Activated CD4-positive, alpha-beta memory T cell treated with anti-CD3 and anti-CD28 coated beads, Interleukin-2, amount 10 ng/mL, durations not matched to agents 7 days and 5 days (primary cell): ENCODE results near the gene TEX26. TPM values are rescaled to one million over a fixed set of nuclear protein-coding genes. Genes with fewer than 3 reads are reported as not detected.

Experiments used
- CTCF ChIA-PET: fragments of 350-600 bp; sonication (Branson Sonifier 250); formaldehyde crosslinking; loops from one replicate; lab custom pipeline; 2021; ENCODE audit warnings: antibody characterized with exemption, inconsistent platforms; lab: Charles Lee
- POLR2A ChIA-PET: fragments of 350-600 bp; sonication (Branson Sonifier 250); formaldehyde crosslinking; loops from one replicate; lab custom pipeline; 2021; ENCODE audit warnings: antibody characterized with exemption; lab: Charles Lee
- DNase-seq: peaks from one replicate; pipeline ENCODE4 v3.0.0-alpha.2; 2020
- H3K27ac Mint-ChIP-seq: one replicate; pipeline ENCODE4 v1.8.0; 2021; ENCODE audit warnings: mild to moderate bottlenecking, mixed read lengths
- H3K27me3 Mint-ChIP-seq: one replicate; pipeline ENCODE4 v1.8.0; 2021; ENCODE audit warnings: mixed read lengths
- H3K36me3 Mint-ChIP-seq: one replicate; pipeline ENCODE4 v1.8.0; 2021; ENCODE audit warnings: low read depth, mixed read lengths
- H3K4me1 Mint-ChIP-seq: one replicate; pipeline ENCODE4 v1.8.0; 2021; ENCODE audit warnings: mixed read lengths
- H3K4me3 Mint-ChIP-seq: one replicate; pipeline ENCODE4 v1.8.0; 2021; ENCODE audit warnings: mild to moderate bottlenecking, mixed read lengths
- H3K9me3 Mint-ChIP-seq: one replicate; pipeline ENCODE4 v1.8.0; 2021; ENCODE audit warnings: mixed read lengths
- total RNA-seq, 2 experiments: library from RNA; stranded (reverse); gene quantifications; one replicate each; pipeline ENCODE4 v1.2.3, GENCODE V29; 2021

TEX26 gene
- not detected for total RNA-seq

DNA sequence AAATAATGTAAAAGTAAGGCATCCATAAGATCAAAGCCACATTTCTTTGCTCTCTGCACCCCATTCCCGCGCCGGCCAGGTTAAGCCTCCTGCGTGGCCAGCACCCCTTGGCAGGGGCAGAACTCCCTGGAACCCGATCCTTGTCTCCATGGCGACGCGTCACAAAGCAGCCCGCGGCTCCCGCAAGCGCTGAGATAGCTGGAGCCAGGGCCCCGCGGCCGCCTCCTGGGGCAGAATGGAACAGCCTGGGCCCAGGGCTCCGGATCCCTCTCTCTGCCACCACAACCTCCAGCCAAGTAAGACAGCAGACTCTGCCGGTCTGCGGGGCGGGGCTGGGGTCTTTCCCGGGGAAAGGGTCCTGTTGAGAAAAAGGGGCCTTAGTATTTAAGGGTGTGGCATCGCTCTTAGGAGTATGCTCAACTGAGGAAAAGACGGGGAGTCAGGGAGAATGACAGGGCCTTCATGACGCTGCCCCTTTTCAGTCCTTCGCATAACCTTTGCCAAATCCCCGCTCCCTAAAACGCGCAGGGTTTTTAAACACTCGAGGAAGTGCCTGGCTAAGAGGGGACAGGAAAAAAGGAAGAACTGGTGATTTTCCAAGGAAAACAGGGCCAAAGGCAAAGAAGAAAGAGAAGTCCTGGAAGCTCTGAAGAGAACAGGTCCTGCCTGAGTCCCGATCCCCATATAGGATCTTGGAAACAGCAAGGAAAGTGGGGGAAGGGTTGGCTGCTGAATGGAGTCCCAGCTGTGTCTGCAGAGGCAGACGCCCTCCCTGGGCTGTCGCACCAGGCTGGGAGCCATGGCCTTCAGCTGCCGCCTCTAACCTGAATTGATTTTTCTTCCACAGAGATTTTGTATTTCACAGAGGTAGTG is at the start of gene TEX26:
TEX26 (plus strand) TSS at position 176 of the 873 bp plus-strand sequence; CDS start at position 236, 60 bp downstream.
- POLR2A ChIA-PET: no interaction called here
- Mint-ChIP-seq H3K4me3 (no peak within 1 kb of the TSS), H3K9me3 (peaks cover 3% of the 10 kb centered on the region), H3K27me3 (peaks cover 43% of the 10 kb centered on the region), H3K36me3 (no peaks in the 10 kb centered on the region), H3K4me1 (no peaks in the 10 kb centered on the region), H3K27ac (no peak within 1 kb of the TSS)
- no peak for DNase-seq
- CTCF ChIA-PET: no interaction called here

DNA sequence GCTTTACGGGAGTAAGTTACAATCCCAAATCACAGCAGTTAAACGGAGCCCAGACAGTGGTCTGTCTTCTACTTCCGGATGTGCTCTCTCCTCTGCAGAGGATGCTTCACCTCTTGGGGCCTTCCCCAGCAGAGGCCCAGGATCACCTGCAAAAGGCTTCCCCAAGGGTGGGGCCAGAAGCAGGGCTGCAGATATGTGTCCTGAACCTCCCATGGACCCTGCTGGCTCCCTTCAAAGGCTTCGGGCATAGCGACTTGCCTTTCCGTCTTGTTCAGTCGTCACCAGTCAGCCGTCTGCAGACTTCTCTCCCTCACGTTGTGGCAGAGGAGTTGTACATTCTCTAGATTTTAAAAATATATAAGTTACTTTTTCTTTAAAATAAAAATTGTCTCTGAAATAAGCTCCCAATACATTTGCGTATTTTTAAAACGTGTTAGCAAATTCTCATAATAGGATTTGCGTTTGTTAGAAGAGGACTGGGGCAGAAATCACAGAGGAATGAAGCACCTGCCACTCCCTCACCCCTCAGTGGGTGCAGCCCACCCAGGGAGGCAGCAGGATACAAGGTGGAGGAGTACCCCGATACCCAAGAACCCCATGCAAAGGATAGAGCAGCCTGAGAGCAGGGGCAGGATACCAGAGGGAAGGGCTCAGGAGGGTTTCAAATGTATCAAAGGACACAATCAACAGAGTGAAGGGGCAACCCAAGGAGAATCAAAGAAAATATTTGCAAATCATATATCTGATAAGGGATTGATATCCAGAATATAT is 49.3 kb upstream of the TEX26 start:
- POLR2A ChIA-PET: no interaction called here
- H3K27ac Mint-ChIP-seq: no peak overlapping the region
- H3K4me1 Mint-ChIP-seq: peaks cover 11% of the 10 kb centered on the region
- CTCF ChIA-PET: interaction anchor here (0.7 kb wide), 1 partner anchor 862 kb away, joined by 3 read pairs; no protein-coding TSS in a partner anchor
- H3K27me3 Mint-ChIP-seq: peaks cover 40% of the 10 kb centered on the region
- DNase-seq: no peak
- H3K36me3 Mint-ChIP-seq: no peaks in the 10 kb centered on the region
- no peak overlapping the region for H3K4me3 Mint-ChIP-seq
- peaks cover 6% of the 10 kb centered on the region for H3K9me3 Mint-ChIP-seq

DNA sequence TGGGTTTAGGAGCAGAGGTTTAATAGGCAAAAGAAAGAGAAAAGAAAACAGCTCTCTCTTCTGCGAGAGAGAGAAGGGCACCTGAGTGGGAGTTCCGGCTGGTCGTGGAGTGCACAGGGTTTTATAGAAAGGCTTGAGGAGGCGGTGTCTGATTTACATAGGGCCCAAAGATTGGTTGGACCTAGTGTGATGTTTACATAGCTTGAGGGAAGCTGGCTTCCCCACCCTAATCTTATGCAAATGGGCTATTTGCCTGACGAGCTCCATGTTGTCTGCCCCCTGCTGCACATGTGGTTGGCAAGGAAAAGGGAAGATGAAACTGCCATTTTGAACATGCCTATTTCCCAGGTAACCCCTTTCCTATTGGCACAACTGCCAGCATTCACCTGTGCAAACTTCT is 47.9 kb upstream of the TEX26 start:
- peaks cover 11% of the 10 kb centered on the region for H3K4me1 Mint-ChIP-seq
- CTCF ChIA-PET: no interaction called here
- H3K9me3 Mint-ChIP-seq: peaks cover 8% of the 10 kb centered on the region
- H3K4me3 Mint-ChIP-seq: no peak overlapping the region
- DNase-seq: no peak
- no peaks in the 10 kb centered on the region for H3K36me3 Mint-ChIP-seq
- POLR2A ChIA-PET: no interaction called here
- H3K27ac Mint-ChIP-seq: no peak overlapping the region
- peaks cover 36% of the 10 kb centered on the region for H3K27me3 Mint-ChIP-seq

DNA sequence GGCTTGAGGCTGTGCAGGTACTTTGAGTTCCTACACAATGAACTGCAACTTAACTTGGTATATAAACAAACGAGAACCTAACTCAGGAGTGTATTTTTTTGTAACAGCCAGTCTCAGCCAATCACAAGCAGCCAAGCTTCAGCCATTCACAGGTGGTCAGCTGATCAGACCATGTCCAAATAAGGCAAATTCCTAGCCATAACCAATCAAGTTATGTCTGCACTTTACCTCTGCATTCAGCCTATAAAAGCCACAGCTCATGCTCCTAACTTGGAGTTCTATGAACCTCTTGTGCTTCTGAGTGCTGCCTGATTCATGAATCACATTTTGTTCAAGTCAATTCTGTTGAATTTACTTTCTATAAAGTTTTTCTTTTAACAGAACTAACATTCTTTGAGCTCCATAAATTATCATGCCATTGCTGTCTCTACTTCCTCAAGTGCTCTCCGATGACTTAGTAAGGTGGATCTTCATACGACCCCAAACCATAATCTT is 43.2 kb upstream of the TEX26 start:
- peaks cover 31% of the 10 kb centered on the region for H3K27me3 Mint-ChIP-seq
- H3K27ac Mint-ChIP-seq: no peak overlapping the region
- H3K4me1 Mint-ChIP-seq: peaks cover 8% of the 10 kb centered on the region
- no peak for DNase-seq
- no peaks in the 10 kb centered on the region for H3K36me3 Mint-ChIP-seq
- ChIA-PET POLR2A (no interaction called here), CTCF (interaction anchor here (0.8 kb wide), 1 partner anchor 21 kb away, joined by 6 read pairs; no protein-coding TSS in a partner anchor)
- H3K4me3 Mint-ChIP-seq: no peak overlapping the region
- peaks cover 5% of the 10 kb centered on the region for H3K9me3 Mint-ChIP-seq

DNA sequence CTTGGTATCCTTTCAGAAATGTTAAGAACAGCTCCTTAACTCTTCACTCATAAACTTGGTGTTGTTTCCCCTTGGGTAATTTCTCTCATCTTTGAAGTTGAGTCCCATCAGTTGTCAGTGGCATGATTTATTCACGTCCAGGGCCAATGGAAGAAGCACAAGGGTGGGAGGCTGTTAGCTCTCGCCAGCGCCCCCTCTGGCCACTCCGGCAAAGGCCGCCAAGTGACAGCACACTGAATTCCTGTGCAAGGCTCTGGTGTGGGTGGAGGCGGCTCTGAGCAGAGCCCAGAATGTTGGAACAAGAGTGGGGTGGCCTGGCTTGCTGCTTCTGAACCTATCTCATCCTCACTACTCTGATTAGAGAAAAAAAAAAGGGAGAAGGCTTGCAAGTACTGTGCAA is 39.5 kb upstream of the TEX26 start:
- no peak for DNase-seq
- Mint-ChIP-seq H3K27ac (no peak overlapping the region), H3K27me3 (peaks cover 29% of the 10 kb centered on the region), H3K4me1 (no peaks in the 10 kb centered on the region), H3K36me3 (no peaks in the 10 kb centered on the region), H3K9me3 (peaks cover 2% of the 10 kb centered on the region), H3K4me3 (no peak overlapping the region)
- POLR2A ChIA-PET: no interaction called here
- CTCF ChIA-PET: interaction anchor here (1.3 to 1.5 kb wide), 2 partner anchors 9 to 27 kb away, joined by 3 to 6 read pairs; no protein-coding TSS in a partner anchor

DNA sequence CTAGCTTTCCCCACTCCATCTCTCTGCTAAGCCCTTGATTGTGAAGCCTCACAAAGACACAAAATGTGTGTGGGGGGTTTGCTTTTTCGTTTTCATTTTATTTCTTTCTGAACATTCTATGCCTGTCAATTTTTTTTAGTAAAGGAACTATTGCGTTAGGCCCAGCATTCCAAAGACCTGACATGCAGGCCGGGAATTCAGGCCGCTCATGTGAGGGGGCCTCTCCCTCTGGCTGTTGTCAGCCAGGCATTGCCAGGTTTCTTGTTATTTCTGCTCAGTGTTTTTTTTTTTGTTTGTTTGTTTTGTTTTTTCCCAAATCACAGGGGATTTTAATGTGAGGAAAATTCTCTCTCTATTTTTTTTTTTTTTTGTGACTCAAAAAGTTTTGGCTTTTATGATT is 36.7 kb upstream of the TEX26 start:
- H3K9me3 Mint-ChIP-seq: no peaks in the 10 kb centered on the region
- H3K27me3 Mint-ChIP-seq: peaks cover 38% of the 10 kb centered on the region
- CTCF ChIA-PET: no interaction called here
- H3K27ac Mint-ChIP-seq: no peak overlapping the region
- no peak for DNase-seq
- no peak overlapping the region for H3K4me3 Mint-ChIP-seq
- no peaks in the 10 kb centered on the region for H3K36me3 Mint-ChIP-seq
- peaks cover 8% of the 10 kb centered on the region for H3K4me1 Mint-ChIP-seq
- POLR2A ChIA-PET: no interaction called here

DNA sequence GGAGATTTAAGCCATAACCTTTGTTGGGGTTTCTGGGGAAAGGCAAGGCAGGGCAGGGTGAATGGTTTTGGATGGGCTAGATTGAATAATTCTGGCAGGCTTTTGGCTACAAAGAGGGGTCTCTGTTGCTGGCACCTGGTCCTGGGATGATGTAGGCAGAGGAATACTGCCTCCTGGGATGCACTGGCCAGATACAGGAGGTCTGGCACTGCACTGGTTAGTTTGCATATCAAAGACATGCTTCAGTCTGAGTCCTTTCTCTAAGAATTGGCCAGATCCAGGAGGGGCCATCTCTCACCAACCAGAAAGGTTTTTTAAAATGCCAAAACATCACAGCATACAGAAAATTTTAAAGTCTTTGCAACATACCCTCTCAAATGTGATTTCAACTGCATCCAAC is 34.4 kb upstream of the TEX26 start:
- Mint-ChIP-seq H3K27ac (no peak overlapping the region), H3K4me3 (no peak overlapping the region), H3K36me3 (no peaks in the 10 kb centered on the region), H3K9me3 (no peaks in the 10 kb centered on the region), H3K4me1 (peaks cover 9% of the 10 kb centered on the region), H3K27me3 (peaks cover 39% of the 10 kb centered on the region)
- CTCF ChIA-PET: no interaction called here
- no peak for DNase-seq
- POLR2A ChIA-PET: no interaction called here

DNA sequence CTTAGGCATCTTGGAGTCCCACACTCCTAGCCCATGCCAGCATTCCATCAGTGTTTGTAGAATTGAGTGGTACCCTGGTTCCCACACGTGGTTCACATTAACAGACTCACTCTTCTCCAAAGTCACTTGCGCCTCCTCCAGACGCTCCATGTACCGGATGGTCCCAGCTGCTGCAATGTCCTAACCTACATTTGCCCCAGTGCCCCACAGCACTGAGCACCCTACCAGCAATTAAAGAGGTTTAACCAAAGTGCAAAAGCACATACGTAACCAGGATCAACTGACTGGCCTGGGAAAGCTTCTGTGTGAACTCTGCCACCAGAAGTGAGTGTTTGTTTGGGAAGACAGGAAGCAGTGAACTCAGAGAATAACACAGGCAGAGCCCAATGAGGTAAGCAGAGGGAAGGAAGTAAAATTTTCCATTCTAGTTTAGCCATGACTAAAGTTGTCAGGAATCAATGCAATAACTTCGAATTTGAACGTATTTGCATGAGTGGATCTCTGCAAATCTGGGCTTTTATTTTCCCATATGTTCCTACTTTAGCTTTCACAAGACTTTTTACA is 33.7 kb upstream of the TEX26 start:
- Mint-ChIP-seq H3K4me3 (no peak overlapping the region), H3K4me1 (peaks cover 9% of the 10 kb centered on the region), H3K9me3 (no peaks in the 10 kb centered on the region), H3K27me3 (peaks cover 41% of the 10 kb centered on the region), H3K36me3 (no peaks in the 10 kb centered on the region), H3K27ac (no peak overlapping the region)
- ChIA-PET POLR2A (no interaction called here), CTCF (no interaction called here)
- DNase-seq: no peak

DNA sequence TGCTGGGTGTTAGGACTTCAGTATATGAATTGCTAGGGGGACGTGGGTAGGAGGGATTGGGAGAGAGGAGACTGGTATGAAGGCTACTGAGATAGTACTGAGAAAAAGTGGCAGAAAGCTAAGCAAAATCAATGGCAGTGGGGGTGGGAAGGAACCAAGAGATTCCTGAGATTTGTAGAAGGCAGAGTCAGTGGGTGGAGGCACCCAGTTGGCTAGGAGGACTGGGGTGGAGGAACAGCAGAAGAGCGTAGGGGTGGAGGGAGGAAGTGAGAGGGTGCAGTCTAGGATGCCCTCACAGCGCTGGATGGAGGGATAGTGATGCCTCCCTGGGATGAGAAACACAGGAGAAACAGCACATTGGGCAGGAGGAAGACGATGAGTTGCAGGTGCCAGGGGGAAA is 32.0 kb upstream of the TEX26 start:
- ChIA-PET CTCF (interaction anchor here (2.4 kb wide), 1 partner anchor 8 kb away, joined by 6 read pairs; no protein-coding TSS in a partner anchor), POLR2A (interaction anchor here (1.4 kb wide), 1 partner anchor 10 kb away, joined by 3 read pairs; no protein-coding TSS in a partner anchor)
- Mint-ChIP-seq H3K36me3 (no peaks in the 10 kb centered on the region), H3K27ac (no peak overlapping the region), H3K4me3 (no peak overlapping the region), H3K4me1 (peaks cover 10% of the 10 kb centered on the region), H3K27me3 (peaks cover 58% of the 10 kb centered on the region), H3K9me3 (no peaks in the 10 kb centered on the region)
- DNase-seq: no peak

DNA sequence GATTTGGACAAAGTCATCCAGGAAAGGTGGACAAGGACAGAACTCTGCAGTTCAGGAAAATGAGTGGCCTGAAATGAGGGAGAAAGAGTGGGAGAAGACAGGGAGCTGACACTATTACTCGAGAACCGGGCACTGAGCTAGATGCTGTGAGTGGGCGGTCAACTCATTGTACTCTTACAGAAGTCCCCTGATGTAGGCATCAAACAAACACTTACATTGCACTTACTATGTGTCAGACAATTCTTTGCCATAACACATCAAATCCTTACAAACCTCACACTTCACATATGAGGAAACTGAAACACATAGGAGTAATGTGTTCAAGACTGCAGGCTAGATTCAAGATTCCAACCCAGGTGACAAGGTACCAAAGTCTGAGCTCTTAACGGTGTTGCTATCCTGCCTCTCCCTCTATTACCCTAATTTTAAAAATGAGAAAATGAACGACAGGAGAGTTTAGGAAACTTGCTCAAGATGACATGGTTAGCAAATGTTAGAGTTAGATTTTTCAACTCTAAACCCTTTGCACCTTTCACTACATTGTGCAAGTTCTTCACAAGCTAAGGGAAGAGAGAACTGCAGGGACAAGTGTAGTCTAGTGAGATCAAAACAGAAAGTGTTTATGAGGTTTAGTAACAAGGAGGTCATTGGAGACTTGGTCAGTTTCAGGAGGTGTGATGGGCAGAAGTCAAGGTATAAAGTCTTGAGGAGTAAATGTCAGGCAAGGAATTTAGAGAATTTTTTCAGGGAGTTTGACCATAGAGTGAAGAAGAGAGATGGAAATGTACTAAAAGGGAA is 31.3 kb upstream of the TEX26 start:
- CTCF ChIA-PET: interaction anchor here (2.4 kb wide), 1 partner anchor 9 kb away, joined by 6 read pairs; no protein-coding TSS in a partner anchor
- no peaks in the 10 kb centered on the region for H3K36me3 Mint-ChIP-seq
- H3K27me3 Mint-ChIP-seq: peaks cover 61% of the 10 kb centered on the region
- POLR2A ChIA-PET: interaction anchor here (1.4 kb wide), 1 partner anchor 9 kb away, joined by 3 read pairs; no protein-coding TSS in a partner anchor
- no peak for DNase-seq
- no peak overlapping the region for H3K4me3 Mint-ChIP-seq
- peaks cover 11% of the 10 kb centered on the region for H3K4me1 Mint-ChIP-seq
- no peak overlapping the region for H3K27ac Mint-ChIP-seq
- H3K9me3 Mint-ChIP-seq: no peaks in the 10 kb centered on the region

DNA sequence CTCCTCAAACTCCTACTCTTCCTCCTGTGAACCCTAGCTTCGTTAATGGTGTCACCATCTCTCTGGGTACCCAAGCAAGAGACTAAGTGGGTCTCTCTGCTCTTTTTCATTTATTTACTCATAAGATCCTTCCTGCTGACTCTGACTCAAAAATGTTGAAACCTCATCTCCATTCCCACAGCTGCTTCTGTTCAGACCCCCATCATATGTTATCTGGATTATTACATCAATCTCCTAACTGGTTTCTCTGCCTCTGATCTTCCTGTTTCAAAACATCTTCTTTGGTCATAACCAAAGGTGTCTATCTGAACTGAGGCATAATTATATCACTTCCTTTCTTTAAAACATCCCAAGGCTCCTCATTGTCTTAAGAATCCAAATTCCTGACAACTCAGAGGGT is 28.4 kb upstream of the TEX26 start:
- POLR2A ChIA-PET: no interaction called here

DNA sequence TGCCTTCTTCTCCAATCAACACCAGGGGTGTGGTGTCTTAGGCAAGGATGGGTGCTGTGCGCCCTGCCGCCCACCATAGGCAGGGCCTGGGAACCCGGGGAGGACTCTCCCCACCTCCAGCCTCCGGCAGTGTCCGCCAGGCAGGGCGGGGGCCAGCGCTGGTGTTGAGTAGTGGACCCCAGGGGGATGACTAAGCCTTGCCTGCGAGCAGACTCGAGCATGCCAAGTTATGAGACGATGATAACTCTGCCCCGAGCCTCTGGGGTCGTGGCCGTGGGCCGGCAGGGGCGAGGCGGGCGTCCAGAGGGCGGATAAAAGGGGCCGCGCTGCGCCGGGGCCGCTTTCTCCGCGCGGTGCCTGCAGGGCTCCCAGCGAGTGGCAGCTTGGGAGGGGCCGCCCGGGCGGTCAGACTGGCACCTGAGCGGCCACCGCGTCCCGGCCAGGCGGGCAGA is 26.5 kb upstream of the TEX26 start, which contains the start of gene MEDAG:
MEDAG (plus strand) TSS at position 340 of the 452 bp plus-strand sequence. CDS start 245 bp downstream, outside the sequence.
- Mint-ChIP-seq H3K4me3 (no peak within 1 kb of the TSS), H3K9me3 (no peaks in the 10 kb centered on the region), H3K27me3 (peaks cover 62% of the 10 kb centered on the region), H3K27ac (no peak within 1 kb of the TSS), H3K4me1 (peaks cover 10% of the 10 kb centered on the region), H3K36me3 (no peaks in the 10 kb centered on the region)
- ChIA-PET POLR2A (no interaction called here), CTCF (no interaction called here)
- DNase-seq: no peak

More for the DNA sequence above, 28.4 kb upstream of the TEX26 start:
- H3K27me3 Mint-ChIP-seq: peaks cover 65% of the 10 kb centered on the region
- no peak overlapping the region for H3K27ac Mint-ChIP-seq
- peaks cover 16% of the 10 kb centered on the region for H3K4me1 Mint-ChIP-seq
- CTCF ChIA-PET: no interaction called here
- no peaks in the 10 kb centered on the region for H3K36me3 Mint-ChIP-seq
- no peak for DNase-seq
- H3K9me3 Mint-ChIP-seq: no peaks in the 10 kb centered on the region
- no peak overlapping the region for H3K4me3 Mint-ChIP-seq
